CD4-positive, alpha-beta T cell treated with Interleukin-21 for 1 hour (primary cell): ENCODE results near the gene ADGRG3.
A peak's percentile ranks its signal among the peaks of the same experiment; 100 is the strongest.

Experiments
- DNase-seq: peaks from one replicate; pipeline ENCODE4 v3.0.0-alpha.2; 2020

The ADGRG3 gene

GRCh38 chr16:57646388-57647039 is 21.6 kb upstream of the ADGRG3 start:
- peak; percentile 54 for DNase-seq

GRCh38 chr16:57647136-57647875 is 20.8 kb upstream of the ADGRG3 start:
- no peak for DNase-seq

GRCh38 chr16:57648125-57648524 is 20.0 kb upstream of the ADGRG3 start:
- DNase-seq, result peak; percentile 23

GRCh38 chr16:57648581-57649442 is 19.3 kb upstream of the ADGRG3 start:
- DNase-seq, result peak; percentile 87

- no peak for DNase-seq
Observed at GRCh38 chr16:57649443-57649751, 18.7 kb upstream of the ADGRG3 start.

GRCh38 chr16:57649846-57650245 is 18.3 kb upstream of the ADGRG3 start:
- DNase-seq, result no peak

GRCh38 chr16:57651344-57652333 is 16.5 kb upstream of the ADGRG3 start:
- peak; percentile 51 for DNase-seq

GRCh38 chr16:57652695-57653471 is 15.2 kb upstream of the ADGRG3 start:
- DNase-seq, result no peak

GRCh38 chr16:57653936-57654335 is 14.2 kb upstream of the ADGRG3 start:
- no peak for DNase-seq

- no peak for DNase-seq
Observed at GRCh38 chr16:57656342-57656955, 11.7 kb upstream of the ADGRG3 start.

- no peak for DNase-seq
Observed at GRCh38 chr16:57657228-57657627, 10.9 kb upstream of the ADGRG3 start.

- no peak for DNase-seq
Observed at GRCh38 chr16:57658130-57658877, 9.8 kb upstream of the ADGRG3 start.

GRCh38 chr16:57658878-57659674 is 9.0 kb upstream of the ADGRG3 start:
- no peak for DNase-seq

GRCh38 chr16:57660715-57661463 is 7.2 kb upstream of the ADGRG3 start:
- no peak for DNase-seq

- no peak for DNase-seq
Observed at GRCh38 chr16:57661510-57661909, 6.6 kb upstream of the ADGRG3 start.

GRCh38 chr16:57661936-57662906 is 5.9 kb upstream of the ADGRG3 start:
- DNase-seq, result no peak

GRCh38 chr16:57663436-57663835 is 4.7 kb upstream of the ADGRG3 start:
- DNase-seq, result no peak
